Measurements from ENCODE around the gene ALPK3. TPM values are rescaled to one million over a fixed set of nuclear protein-coding genes. Genes with fewer than 3 reads are reported as not detected.
A peak's percentile ranks its signal among the peaks of the same experiment; 100 is the strongest.

The ALPK3 gene
- total RNA-seq, 1 experiment from 2014 or later = 17.7 TPM

DNA sequence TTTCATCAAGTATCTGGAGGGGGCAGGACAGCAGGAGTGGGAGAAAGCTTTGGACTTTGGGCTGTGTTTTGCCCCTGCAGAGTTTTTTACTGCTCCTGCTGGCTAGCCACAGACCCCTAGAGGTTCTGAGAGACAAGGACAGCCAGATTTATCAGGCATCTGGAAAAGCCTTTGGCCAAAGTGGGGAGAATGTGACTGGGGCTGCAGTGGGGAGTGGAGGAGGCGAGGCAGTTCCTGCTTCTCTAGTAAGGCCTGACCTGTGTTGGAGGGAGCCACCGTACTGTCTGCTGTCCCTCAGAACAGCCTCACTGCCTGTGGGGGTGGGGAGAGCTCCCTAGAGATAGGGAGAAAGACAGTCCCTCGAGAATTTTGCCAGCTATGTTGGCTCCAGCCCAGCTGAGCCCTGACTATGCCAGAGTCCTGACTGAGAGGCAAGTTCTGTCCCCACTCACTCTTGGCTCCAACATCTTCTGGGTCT is 2.2 kb downstream of the ALPK3 start:
- Mint-ChIP-seq H3K4me3 (peak overlapping the region in 1 of 2 experiments; percentile 28; a peak in 2 of 5 replicates), H3K36me3 (ENCODE audit: insufficient read depth in 1 of 3, low read depth in 3 of 3) (peaks cover 0 to 12% (median 4%) of the 10 kb centered on the region in 3 experiments; a peak in 3 of 7 replicates), H3K9me3 (no peaks in the 10 kb centered on the region; a peak in 1 of 5 replicates), H3K27me3 (ENCODE audit: low read depth) (peaks cover 7% of the 10 kb centered on the region), H3K27ac (peak overlapping the region; percentile 48 to 87 (median 66); a peak in 4 of 7 replicates), H3K4me1 (peaks cover 42 to 49% of the 10 kb centered on the region in 2 experiments)
- no CpG with 5 or more reads among the region's 3 CpGs for WGBS (ENCODE audit: extremely low coverage, insufficient read length, low lambda C conversion rate)
- Histone ChIP-seq H2BK20ac (ENCODE audit: low read depth, low read length, poor library complexity, severe bottlenecking) (no peak overlapping the region), H2AK5ac (ENCODE audit: insufficient read length, low read length) (no peak overlapping the region), H2BK120ac (ENCODE audit: low read depth, low read length, poor library complexity, severe bottlenecking) (no peak overlapping the region), H2BK12ac (ENCODE audit: insufficient read length, low read depth, low read length) (no peak overlapping the region), H2AFZ (ENCODE audit: low read length) (no peak overlapping the region), H3K4ac (ENCODE audit: low read depth, low read length) (no peak overlapping the region), H2BK15ac (ENCODE audit: low read depth, low read length) (no peak overlapping the region), H3T11ph (ENCODE audit: low read length) (no peak overlapping the region), H3K79me1 (ENCODE audit: insufficient read depth, low read depth, low read length, poor library complexity, severe bottlenecking) (no peaks in the 10 kb centered on the region), H3K23me2 (ENCODE audit: insufficient read length, low read depth, low read length, poor library complexity, severe bottlenecking) (peaks cover 8% of the 10 kb centered on the region), H3K18ac (ENCODE audit: insufficient read length, low read depth, low read length) (no peak overlapping the region), H3K79me2 (ENCODE audit: insufficient read depth, low read length) (no peaks in the 10 kb centered on the region), H2BK5ac (ENCODE audit: insufficient read length, low read length) (no peak overlapping the region), H3K27ac (ENCODE audit: insufficient read length, low read depth, low read length) (no peak overlapping the region), H4K5ac (ENCODE audit: insufficient read length, low read depth, low read length) (no peak overlapping the region), H4K91ac (ENCODE audit: insufficient read length, low read depth, low read length) (no peak overlapping the region), H4K8ac (replicated peaks; ENCODE audit: insufficient read length, low read depth, low read length) (no peak overlapping the region), H3K9ac (ENCODE audit: extremely low read depth, insufficient read length, low read length) (no peak overlapping the region), H3K56ac (ENCODE audit: insufficient read length, low read depth, low read length) (no peak overlapping the region), H3K27me3 (ENCODE audit: insufficient read depth, low read length) (no peaks in the 10 kb centered on the region), H3K9me3 (ENCODE audit: control insufficient read depth, low read depth, low read length) (no peaks in the 10 kb centered on the region), H3K14ac (ENCODE audit: insufficient read depth, low read length) (no peak overlapping the region), H3K4me1 (ENCODE audit: insufficient read depth, low read length) (peaks cover 2% of the 10 kb centered on the region; the same call in 1 of the 2 replicates), H4K20me1 (ENCODE audit: control insufficient read depth, insufficient read depth, insufficient read length) (no peaks in the 10 kb centered on the region), H3K4me2 (ENCODE audit: insufficient read depth, insufficient read length, low read length) (no peak overlapping the region), H3K23ac (ENCODE audit: insufficient read length, low read depth, low read length) (no peak overlapping the region)
- no peak for DNase-seq
- TF ChIP-seq CTCF (conservative IDR thresholded peaks at IDR 0.05) = peak; percentile 37; the same call in 2 of the 3 replicates

All from H9 (cell line).